Dendritic cell treated with granulocyte-macrophage colony-stimulating factor and Interleukin-4, amounts not matched to agents 40 ng/mL and 50 ng/mL, for 4 days (primary cell): ENCODE results near the gene GABBR2.
A peak's percentile ranks its signal among the peaks of the same experiment; 100 is the strongest.

ENCODE experiments used
- H3K27ac Mint-ChIP-seq: one replicate; pipeline ENCODE4 v1.8.0; 2022; ENCODE audit warnings: mild to moderate bottlenecking, mixed read lengths
- H3K27me3 Mint-ChIP-seq: one replicate; pipeline ENCODE4 v1.8.0; 2022; ENCODE audit warnings: mild to moderate bottlenecking, mixed read lengths
- H3K36me3 Mint-ChIP-seq: one replicate; pipeline ENCODE4 v1.8.0; 2022; ENCODE audit warnings: low read depth, mixed read lengths
- H3K4me1 Mint-ChIP-seq: one replicate; pipeline ENCODE4 v1.8.0; 2022; ENCODE audit warnings: low read depth, mixed read lengths
- H3K4me3 Mint-ChIP-seq: one replicate; pipeline ENCODE4 v1.8.0; 2022; ENCODE audit warnings: mild to moderate bottlenecking, moderate library complexity, mixed read lengths
- H3K9me3 Mint-ChIP-seq: one replicate; pipeline ENCODE4 v1.8.0; 2022; ENCODE audit warnings: mixed read lengths
- intact Hi-C: fragments of 100-400 bp; cut with micrococcal nuclease; formaldehyde crosslinking; loops from one replicate; pipeline ENCODE4 v1.15.0; 2022

Gene GABBR2

DNA sequence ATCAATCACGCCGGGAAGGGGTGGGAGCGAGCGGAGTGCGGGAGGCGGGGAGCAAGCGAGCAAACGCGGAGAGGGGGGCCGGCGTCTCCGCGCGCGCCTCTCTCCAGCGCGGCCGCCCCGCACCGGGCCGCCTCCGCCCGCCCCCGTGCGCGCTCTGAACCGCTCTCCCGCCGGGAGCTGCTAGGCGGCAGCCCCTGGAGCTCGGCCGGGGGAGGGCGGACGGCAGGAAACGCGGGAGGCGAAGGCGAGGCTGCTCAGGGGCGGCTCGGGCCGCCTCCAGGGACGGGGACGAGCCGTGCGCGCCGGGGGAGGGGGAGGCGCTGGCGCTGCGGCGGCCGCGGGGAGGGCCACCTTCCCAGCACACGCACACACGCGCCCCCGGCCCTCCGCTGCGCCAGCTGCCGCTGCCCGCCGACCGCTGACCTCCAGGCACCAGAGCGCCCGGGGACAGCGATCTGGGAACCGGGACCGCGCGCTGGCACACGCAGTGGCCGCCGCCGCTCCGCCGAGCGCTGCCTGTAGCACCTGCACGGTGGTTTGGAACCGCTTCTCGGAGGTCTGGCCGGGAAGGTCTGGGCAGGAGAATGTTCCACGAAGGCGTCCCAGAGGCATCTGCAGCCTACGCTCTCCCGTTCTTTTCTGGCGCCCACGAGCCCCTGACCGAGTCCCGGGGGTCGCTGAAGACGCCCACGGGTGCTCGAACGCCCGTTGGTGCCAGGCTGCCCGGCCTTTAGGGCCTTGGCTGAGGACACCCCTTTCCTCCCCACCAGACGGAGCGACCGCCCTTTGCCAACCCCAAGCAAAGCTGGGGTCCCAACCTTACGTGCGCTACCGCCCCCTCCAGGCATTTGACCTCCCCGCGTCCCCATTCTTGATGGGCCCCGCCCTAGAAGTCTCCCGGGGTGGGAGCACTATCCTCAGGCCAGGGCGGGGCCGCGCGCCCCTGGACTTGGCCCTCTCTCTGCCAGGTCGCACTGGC, at the start of gene GABBR2:
Gene GABBR2 (minus strand): TSS at position 3 of the 979 bp plus-strand sequence. CDS start 198 bp downstream, outside the sequence.
- intact Hi-C loops, result no loop called here
- H3K27ac Mint-ChIP-seq, result no peak within 1 kb of the TSS
- H3K4me3 Mint-ChIP-seq, result no peak within 1 kb of the TSS
- no peaks in the 10 kb centered on the region for H3K9me3 Mint-ChIP-seq
- H3K4me1 Mint-ChIP-seq, result no peaks in the 10 kb centered on the region
- peaks cover 72% of the 10 kb centered on the region for H3K27me3 Mint-ChIP-seq
- H3K36me3 Mint-ChIP-seq, result no peaks in the 10 kb centered on the region

DNA sequence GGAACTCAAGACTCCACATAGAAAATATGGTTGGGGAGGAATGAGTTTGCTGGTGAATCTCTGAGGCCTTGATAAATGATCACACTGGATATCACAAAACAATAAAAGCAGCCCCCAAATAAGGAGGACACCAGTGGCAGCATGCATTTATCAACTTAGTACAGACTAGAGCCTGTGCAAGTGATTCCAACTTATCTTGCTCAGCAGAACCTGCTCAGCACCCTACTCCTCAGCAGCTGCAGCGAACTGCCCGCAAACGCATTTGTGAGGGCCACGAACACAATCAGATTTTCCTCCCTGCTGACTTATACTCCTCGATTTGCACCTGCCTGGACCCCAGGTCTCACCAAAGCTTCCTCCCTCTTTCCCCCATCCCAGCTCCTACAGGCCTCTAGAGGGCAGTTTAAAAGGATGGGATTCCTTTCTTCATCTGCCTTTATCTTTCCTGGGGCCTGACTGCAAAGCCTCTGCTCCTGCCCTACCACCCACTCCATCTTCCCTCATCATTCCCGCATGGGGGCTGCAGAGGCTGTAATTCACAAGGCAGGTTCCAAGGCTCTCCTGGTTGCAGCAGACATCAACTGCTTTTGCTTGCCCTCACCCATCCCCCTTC, 46.4 kb upstream of the GABBR2 start:
- Mint-ChIP-seq H3K27ac (no peak overlapping the region), H3K36me3 (no peaks in the 10 kb centered on the region), H3K4me3 (no peak overlapping the region), H3K9me3 (peaks cover 16% of the 10 kb centered on the region), H3K4me1 (peaks cover 24% of the 10 kb centered on the region), H3K27me3 (no peaks in the 10 kb centered on the region)
- intact Hi-C loops, result no loop called here

DNA sequence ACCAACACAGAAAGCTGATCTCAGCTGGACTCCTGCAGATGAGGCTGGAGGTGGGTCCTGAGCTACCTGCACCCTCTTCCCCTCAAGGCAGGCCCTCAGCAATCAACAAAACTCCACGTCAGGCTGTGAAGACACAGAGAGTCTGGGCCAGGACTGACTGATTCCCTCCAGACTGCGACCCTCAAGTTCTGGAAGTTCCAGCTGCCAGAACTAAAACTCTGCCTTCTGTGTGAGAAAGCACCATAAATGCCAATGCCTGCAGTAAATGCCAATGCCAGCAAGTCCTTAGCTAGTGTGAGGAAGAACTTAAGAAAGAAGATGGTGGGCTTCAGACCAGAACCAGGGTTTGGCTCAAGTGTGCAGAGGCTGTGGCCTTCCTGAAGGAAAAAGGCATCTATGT, 42.5 kb upstream of the GABBR2 start:
- intact Hi-C loops, result no loop called here
- no peaks in the 10 kb centered on the region for H3K9me3 Mint-ChIP-seq
- H3K27ac Mint-ChIP-seq, result no peak overlapping the region
- no peaks in the 10 kb centered on the region for H3K27me3 Mint-ChIP-seq
- H3K4me3 Mint-ChIP-seq, result no peak overlapping the region
- peaks cover 37% of the 10 kb centered on the region for H3K4me1 Mint-ChIP-seq
- H3K36me3 Mint-ChIP-seq, result no peaks in the 10 kb centered on the region

DNA sequence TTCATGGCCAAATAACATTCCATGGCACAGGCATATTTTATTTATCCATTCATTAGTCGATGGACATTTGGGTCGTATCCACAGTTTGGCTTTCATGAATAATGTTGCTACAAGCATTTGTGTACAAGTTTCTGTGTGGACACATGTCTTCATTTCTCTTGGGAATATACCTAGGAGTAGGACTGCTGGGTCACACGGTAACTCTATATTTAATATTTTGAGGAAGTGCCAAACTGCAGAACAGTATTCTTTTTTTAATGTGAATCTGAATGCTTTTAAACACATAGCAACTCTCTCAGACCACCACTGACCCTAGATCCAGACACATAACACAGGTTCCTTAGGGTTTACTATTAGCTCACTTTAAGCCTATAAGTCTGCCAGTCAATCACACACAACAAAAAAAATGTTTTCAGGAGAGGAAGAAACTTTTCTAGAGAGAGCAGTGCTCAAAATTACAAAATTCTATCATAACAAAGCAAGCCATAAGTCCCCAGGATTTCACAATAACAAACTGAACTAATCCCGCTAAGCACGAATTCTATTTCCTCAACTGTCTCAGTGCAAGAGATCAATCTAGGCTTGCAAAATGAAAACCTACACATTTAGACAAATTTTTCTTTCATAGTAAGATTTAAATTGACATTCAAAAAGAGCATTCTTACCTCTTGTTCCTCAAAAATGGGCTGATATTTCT, 41.8 kb upstream of the GABBR2 start:
- Mint-ChIP-seq H3K4me1 (peaks cover 37% of the 10 kb centered on the region), H3K27ac (peak overlapping the region; percentile 21), H3K9me3 (no peaks in the 10 kb centered on the region), H3K27me3 (no peaks in the 10 kb centered on the region), H3K4me3 (no peak overlapping the region), H3K36me3 (no peaks in the 10 kb centered on the region)
- intact Hi-C loops, result no loop called here

DNA sequence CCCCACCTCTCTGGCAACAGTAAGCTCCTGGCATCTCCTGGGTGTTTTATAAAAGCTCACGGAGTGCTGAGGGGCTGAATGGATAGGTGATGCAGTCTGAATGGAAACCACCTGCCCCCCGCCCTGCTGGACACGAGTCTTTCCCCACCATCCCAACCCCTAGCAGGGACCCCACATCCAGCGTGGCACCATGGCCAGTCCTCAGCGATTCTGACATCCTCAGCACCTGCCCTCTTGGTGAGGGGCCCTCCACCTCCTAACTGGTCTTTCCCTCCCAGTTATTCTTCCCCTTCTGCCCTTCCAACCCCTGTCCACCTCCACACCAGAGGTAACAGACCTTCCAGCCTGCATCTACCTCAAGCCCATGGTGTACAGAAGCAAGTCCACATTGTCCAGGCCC, 38.7 kb upstream of the GABBR2 start:
- H3K27ac Mint-ChIP-seq, result no peak overlapping the region
- no peaks in the 10 kb centered on the region for H3K27me3 Mint-ChIP-seq
- H3K36me3 Mint-ChIP-seq, result no peaks in the 10 kb centered on the region

DNA sequence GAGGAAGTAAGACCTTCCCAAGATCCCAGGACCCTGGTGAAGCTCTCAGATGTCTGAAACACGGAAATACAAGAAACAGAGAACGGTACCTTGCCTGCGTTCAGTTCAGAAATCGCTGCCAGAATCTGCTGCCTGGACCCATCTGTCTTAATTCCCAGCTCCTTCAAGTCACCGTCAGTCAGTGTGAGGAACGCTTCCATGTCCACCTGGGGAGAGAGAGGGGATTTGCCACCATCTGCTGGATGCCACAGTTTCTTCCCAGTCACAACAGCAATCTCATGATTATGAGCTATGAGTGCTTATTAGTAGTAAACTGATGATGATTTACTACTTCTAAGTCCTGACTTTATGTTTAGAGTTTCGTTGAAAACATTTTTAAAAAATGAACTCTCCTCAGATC, 36.7 kb upstream of the GABBR2 start:
- Mint-ChIP-seq H3K27ac (no peak overlapping the region), H3K4me1 (peaks cover 16% of the 10 kb centered on the region), H3K4me3 (no peak overlapping the region), H3K27me3 (no peaks in the 10 kb centered on the region), H3K9me3 (no peaks in the 10 kb centered on the region), H3K36me3 (no peaks in the 10 kb centered on the region)
- intact Hi-C loops, result no loop called here

More for the DNA sequence above, 38.7 kb upstream of the GABBR2 start:
- no peak overlapping the region for H3K4me3 Mint-ChIP-seq
- peaks cover 36% of the 10 kb centered on the region for H3K4me1 Mint-ChIP-seq
- H3K9me3 Mint-ChIP-seq, result no peaks in the 10 kb centered on the region
- intact Hi-C loops, result no loop called here

DNA sequence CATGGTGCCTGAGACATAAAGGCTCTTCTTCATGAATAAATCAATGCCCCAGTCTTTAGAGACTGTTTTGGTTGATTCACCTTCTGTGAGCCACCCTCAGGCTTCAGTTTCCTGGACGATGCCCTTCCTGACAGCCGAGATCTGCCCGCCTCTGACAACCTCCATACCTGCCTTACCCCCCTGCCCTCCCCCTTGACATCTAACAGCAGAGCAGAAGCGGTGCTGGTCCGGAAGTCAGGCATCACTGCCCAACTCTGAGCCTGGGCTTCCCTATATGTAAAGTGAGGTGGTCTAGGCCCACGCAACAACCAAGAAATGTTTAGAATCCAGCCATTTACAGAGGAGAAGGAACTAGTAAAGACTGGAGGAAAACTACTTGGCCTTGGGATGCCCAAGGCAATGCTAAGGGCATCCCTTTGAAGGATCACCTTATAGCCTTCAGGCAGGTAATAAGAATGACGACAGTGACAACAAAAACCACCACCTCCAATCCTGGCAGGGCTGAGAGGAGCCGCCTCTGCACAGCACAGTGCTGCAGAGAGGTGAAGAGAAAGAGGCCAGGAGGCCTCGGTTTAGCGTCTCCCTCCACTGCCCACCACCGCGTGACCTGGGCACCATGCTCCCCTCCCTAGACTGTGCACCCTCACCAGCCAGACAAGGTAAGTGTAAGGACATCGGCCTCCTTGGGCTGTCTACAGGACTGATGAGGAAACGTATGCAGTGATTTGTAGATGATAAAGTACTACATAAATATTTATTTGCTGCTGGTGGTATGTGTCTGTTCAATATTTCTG, 35.3 kb upstream of the GABBR2 start:
- Mint-ChIP-seq H3K36me3 (no peaks in the 10 kb centered on the region), H3K4me1 (peaks cover 2% of the 10 kb centered on the region), H3K9me3 (no peaks in the 10 kb centered on the region), H3K4me3 (no peak overlapping the region), H3K27ac (no peak overlapping the region), H3K27me3 (no peaks in the 10 kb centered on the region)
- intact Hi-C loops, result no loop called here

DNA sequence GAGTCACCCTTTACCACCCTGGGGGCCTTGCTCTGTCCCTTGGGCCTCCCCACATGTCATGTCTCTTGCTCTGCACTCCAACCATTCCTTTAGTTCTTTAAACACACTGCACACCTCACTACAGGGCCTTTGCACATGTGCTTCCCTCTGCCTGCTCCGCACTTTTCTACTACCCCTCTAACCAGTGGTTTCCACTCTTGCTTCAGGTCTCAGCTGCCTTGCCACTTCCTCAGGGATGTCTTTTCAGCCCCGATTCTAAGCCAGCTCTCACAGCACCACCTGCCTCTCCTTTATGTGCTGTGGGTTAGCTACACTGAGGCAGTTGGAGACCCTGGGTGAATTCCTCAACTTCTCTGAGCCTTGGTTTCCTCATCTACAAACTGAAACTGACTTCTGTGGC, 34.6 kb upstream of the GABBR2 start:
- no peak overlapping the region for H3K4me3 Mint-ChIP-seq
- no peaks in the 10 kb centered on the region for H3K9me3 Mint-ChIP-seq
- H3K4me1 Mint-ChIP-seq, result no peaks in the 10 kb centered on the region
- H3K27ac Mint-ChIP-seq, result no peak overlapping the region
- no peaks in the 10 kb centered on the region for H3K27me3 Mint-ChIP-seq
- intact Hi-C loops, result no loop called here
- no peaks in the 10 kb centered on the region for H3K36me3 Mint-ChIP-seq

DNA sequence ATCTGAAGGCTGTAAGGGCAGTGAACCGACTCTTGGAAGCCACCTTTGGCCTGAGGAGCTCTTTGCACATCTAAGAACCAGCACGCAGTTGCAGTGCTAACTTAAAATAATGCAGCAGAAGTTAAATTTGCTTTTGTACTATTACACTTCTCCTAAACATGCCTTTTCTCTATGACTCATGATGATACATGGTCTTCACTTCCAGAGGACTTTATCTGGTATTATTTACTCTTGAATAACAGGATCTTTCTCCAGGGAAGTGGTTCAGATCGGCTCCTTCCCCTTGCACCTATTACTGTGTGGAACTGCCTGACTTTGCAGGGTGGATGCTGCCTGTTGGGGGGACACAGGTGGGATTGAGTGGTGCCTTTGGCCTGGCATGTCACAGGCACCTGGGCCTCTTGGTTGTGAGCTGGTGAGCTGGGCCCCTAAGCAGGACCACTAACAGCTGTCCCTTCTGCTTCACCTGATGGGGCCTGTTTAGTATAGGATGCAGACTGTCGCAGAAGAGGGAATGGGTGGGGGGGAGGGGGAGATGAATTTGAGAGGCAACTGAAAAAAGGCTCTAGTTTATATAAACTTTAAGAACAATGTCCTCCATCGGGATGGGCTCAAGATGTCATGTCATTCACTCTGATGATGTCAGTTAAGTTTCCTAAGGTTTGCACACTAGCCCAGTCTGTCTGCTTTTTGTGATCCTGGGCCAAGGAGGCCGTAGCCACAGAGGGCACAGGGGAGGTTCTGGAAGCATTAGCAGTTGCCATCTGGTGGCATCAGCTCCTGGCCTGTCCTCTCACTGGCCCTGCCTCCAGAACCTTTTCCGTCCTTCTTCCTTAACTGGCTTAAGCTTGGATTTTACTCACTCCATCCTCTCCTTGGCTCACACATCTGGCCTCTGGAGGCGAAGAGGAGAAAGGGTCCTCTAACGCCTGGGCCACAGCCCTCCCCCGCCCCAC, 33.9 kb upstream of the GABBR2 start:
- Mint-ChIP-seq H3K4me3 (no peak overlapping the region), H3K36me3 (no peaks in the 10 kb centered on the region), H3K4me1 (no peaks in the 10 kb centered on the region), H3K27ac (no peak overlapping the region), H3K9me3 (no peaks in the 10 kb centered on the region), H3K27me3 (no peaks in the 10 kb centered on the region)
- intact Hi-C loops, result no loop called here

DNA sequence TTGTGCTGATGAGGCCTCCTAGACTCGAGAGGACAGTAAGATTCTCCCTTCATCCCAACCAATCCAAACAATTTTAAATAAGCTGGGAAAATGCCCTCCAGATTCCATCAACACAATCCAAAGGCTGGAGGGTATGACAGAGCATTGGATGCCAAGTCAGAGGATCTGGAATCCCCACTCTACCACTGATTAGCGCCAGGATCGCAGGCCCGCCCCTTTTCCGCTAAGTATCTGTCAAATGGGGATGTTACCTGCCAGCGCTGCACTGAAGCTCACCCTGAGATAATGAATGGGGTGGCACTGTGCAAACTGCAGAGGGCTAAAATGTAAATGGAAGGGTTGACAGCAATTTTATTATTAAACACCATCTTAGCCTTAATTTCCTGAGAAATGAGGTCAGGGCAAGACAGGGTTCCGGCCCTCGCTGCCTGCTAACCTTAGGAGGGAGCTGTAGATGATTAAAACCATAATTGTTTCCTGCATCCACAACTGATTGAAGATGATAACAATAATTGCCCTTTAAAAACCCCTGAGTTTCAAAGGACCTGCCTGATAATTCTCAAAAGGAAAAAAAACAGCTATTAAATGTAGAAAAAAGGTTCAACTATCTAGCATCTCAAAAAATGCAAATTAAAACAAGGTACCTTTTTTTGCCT, 31.6 kb upstream of the GABBR2 start:
- Mint-ChIP-seq H3K36me3 (no peaks in the 10 kb centered on the region), H3K27me3 (no peaks in the 10 kb centered on the region), H3K4me1 (no peaks in the 10 kb centered on the region), H3K27ac (no peak overlapping the region), H3K4me3 (no peak overlapping the region), H3K9me3 (no peaks in the 10 kb centered on the region)
- intact Hi-C loops, result no loop called here

DNA sequence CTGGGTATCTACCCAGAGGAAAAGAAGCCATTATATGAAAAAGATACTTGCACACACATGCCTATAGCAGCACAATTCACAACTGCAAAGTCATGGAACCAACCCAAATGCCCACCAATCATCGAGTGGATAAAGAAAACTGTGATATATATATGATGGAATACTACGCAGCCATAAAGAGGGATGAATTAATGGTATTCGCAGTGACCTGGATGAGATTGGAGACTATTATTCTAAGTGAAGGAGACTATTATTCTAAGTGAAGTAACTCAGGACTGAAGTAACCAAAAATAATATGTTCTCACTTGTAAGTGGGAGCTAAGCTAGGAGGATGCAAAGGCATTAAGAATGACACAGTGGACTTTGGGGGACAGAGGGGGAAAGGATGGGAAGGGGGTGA, 30.0 kb upstream of the GABBR2 start:
- intact Hi-C loops, result no loop called here
- Mint-ChIP-seq H3K36me3 (no peaks in the 10 kb centered on the region), H3K27me3 (no peaks in the 10 kb centered on the region), H3K27ac (no peak overlapping the region), H3K4me3 (no peak overlapping the region), H3K9me3 (no peaks in the 10 kb centered on the region), H3K4me1 (no peaks in the 10 kb centered on the region)

DNA sequence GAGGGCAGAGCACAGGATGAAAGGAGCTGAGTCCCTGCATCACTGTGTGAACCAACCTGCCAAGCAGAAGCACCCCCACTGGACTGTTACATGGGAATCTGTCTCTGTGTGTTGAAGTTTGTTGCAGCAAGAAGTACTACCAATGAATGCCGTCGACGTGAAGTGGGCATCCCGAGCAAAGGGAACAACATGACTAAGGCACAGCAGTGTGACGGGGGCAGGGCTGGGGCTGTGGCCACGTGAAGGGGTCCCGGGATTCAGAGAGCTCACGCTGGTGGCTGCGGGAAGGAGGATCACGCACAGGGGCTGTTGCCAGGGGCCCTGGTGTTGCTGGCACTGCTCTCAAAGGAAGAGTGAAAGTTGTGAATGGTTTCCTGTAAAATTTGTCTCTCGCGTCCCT, 27.5 kb upstream of the GABBR2 start:
- H3K27ac Mint-ChIP-seq, result no peak overlapping the region
- no peaks in the 10 kb centered on the region for H3K9me3 Mint-ChIP-seq
- no peaks in the 10 kb centered on the region for H3K4me1 Mint-ChIP-seq
- no peaks in the 10 kb centered on the region for H3K27me3 Mint-ChIP-seq
- H3K36me3 Mint-ChIP-seq, result no peaks in the 10 kb centered on the region
- no peak overlapping the region for H3K4me3 Mint-ChIP-seq
- intact Hi-C loops, result no loop called here
